Nephron progenitor cell (in vitro differentiated cells): Measurements from ENCODE around the gene STT3B.

Experiments
- DNase-seq: peaks from one replicate; pipeline ENCODE4 v3.0.0; 2021
- H3K27ac Mint-ChIP-seq: 2 replicates; pipeline ENCODE4 v1.8.0; 2021; ENCODE audit warnings: mild to moderate bottlenecking, moderate library complexity, mixed read lengths
- H3K27me3 Mint-ChIP-seq: 2 replicates; pipeline ENCODE4 v1.8.0; 2021; ENCODE audit warnings: mild to moderate bottlenecking, low read depth, mixed read lengths; ENCODE audit not compliant: poor library complexity
- H3K36me3 Mint-ChIP-seq: 2 replicates; pipeline ENCODE4 v1.8.0; 2021; ENCODE audit warnings: low read depth, mixed read lengths
- H3K4me1 Mint-ChIP-seq: 2 replicates; pipeline ENCODE4 v1.8.0; 2021; ENCODE audit warnings: mixed read lengths
- H3K4me3 Mint-ChIP-seq: 2 replicates; pipeline ENCODE4 v1.8.0; 2021; ENCODE audit warnings: mild to moderate bottlenecking, moderate library complexity, mixed read lengths
- H3K9me3 Mint-ChIP-seq: 2 replicates; pipeline ENCODE4 v1.8.0; 2021; ENCODE audit warnings: mild to moderate bottlenecking, moderate library complexity, mixed read lengths
- TF ChIP-seq, protein P1 (sequence below): fragments of 200-600 bp; sonication (generic); IDR thresholded peaks from 2 replicates; pipeline ENCODE4 v1.5.0; 2021; ENCODE audit warnings: antibody characterized with exemption

Gene STT3B

DNA sequence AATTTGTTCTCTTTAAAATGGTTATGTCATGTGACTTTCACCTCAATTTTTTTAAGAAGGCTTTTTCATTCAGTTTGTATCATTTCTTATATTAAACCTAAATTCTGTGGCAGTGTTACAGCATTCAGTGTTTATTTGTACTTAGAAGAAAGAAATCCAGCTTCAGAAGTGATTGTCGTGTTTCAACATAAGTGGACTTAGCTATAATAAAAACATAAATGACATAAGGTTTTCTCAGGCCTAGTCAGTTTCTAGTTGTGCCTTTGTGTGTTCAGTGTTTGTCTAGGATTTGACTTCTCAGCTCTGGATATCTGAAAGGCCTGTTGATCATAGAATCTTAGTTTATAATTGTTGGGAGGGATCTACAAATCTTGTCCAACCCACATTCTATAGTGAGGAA lies 80.5 kb downstream of the STT3B start:
- Mint-ChIP-seq H3K4me3 (no peak overlapping the region), H3K27me3 (no peaks in the 10 kb centered on the region), H3K27ac (no peak overlapping the region), H3K36me3 (peaks cover 80% of the 10 kb centered on the region), H3K9me3 (peaks cover 15% of the 10 kb centered on the region), H3K4me1 (peaks cover 16% of the 10 kb centered on the region)
- TF ChIP-seq, protein P1, sequence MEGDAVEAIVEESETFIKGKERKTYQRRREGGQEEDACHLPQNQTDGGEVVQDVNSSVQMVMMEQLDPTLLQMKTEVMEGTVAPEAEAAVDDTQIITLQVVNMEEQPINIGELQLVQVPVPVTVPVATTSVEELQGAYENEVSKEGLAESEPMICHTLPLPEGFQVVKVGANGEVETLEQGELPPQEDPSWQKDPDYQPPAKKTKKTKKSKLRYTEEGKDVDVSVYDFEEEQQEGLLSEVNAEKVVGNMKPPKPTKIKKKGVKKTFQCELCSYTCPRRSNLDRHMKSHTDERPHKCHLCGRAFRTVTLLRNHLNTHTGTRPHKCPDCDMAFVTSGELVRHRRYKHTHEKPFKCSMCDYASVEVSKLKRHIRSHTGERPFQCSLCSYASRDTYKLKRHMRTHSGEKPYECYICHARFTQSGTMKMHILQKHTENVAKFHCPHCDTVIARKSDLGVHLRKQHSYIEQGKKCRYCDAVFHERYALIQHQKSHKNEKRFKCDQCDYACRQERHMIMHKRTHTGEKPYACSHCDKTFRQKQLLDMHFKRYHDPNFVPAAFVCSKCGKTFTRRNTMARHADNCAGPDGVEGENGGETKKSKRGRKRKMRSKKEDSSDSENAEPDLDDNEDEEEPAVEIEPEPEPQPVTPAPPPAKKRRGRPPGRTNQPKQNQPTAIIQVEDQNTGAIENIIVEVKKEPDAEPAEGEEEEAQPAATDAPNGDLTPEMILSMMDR, result no peak
- DNase-seq, result no peak

DNA sequence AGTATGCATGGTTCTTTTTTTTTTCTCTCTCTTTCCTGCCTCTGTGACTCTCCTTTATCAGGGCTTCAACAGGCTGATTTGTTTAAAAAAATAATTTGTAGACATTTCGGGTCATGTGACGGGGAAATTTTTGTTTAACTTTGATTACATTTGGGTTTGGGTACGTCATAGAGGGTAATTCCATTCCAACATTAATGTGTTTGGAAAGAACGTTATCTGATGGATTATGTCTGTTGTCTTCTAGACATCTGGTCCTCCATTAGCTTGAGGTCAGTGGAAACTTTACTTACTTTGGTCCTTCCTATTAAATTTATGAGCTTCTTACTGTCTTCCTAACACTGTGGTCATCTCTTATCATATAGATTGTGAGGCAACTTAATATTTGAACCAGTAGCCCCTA lies 80.9 kb downstream of the STT3B start:
- TF ChIP-seq, protein P1, result no peak
- Mint-ChIP-seq H3K9me3 (peaks cover 11% of the 10 kb centered on the region), H3K27me3 (no peaks in the 10 kb centered on the region), H3K4me1 (peaks cover 16% of the 10 kb centered on the region), H3K4me3 (no peak overlapping the region), H3K27ac (no peak overlapping the region), H3K36me3 (peaks cover 80% of the 10 kb centered on the region)
- DNase-seq, result no peak

- Mint-ChIP-seq H3K4me1 (peaks cover 16% of the 10 kb centered on the region), H3K27me3 (no peaks in the 10 kb centered on the region), H3K36me3 (peaks cover 79% of the 10 kb centered on the region), H3K9me3 (peaks cover 10% of the 10 kb centered on the region), H3K4me3 (no peak overlapping the region), H3K27ac (no peak overlapping the region)
- no peak for DNase-seq
- TF ChIP-seq, protein P1, result no peak
Measured at GRCh38 chr3:31614162-31614921, 81.6 kb downstream of the STT3B start.

- TF ChIP-seq, protein P1, result no peak
- Mint-ChIP-seq H3K27ac (peak overlapping the region; percentile 96), H3K27me3 (no peaks in the 10 kb centered on the region), H3K36me3 (peaks cover 73% of the 10 kb centered on the region), H3K4me3 (no peak overlapping the region), H3K9me3 (peaks cover 7% of the 10 kb centered on the region), H3K4me1 (peaks cover 16% of the 10 kb centered on the region)
- DNase-seq, result no peak
Measured at GRCh38 chr3:31615071-31615875, 82.5 kb downstream of the STT3B start.

DNA sequence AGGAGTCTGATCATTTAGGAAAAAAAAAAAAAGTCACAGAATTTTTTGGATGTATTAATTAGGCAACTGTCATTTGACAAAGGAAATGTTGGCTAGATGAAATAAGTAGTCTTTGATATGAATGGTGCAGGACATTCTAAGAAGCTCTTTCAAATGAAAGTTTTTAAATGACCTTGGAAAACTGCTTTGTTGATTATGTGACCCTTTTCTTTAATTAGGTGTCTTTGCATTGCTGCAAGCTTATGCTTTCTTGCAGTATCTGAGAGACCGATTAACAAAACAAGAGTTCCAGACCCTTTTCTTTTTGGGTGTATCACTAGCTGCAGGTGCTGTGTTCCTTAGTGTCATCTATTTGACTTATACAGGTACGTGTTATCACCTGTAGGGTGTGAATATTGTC lies 84.0 kb downstream of the STT3B start:
- TF ChIP-seq, protein P1, result no peak
- DNase-seq, result no peak
- no peak overlapping the region for H3K27ac Mint-ChIP-seq
- no peak overlapping the region for H3K4me3 Mint-ChIP-seq
- H3K27me3 Mint-ChIP-seq, result no peaks in the 10 kb centered on the region
- H3K4me1 Mint-ChIP-seq, result peaks cover 16% of the 10 kb centered on the region
- no peaks in the 10 kb centered on the region for H3K9me3 Mint-ChIP-seq
- H3K36me3 Mint-ChIP-seq, result peaks cover 70% of the 10 kb centered on the region
